GM12878 (cell line): ENCODE results near the gene SUSD1. TPM values are rescaled to one million over a fixed set of nuclear protein-coding genes. Genes with fewer than 3 reads are reported as not detected.

Experiments
- ATAC-seq: fragments of 200-7000 bp; cut with Tn5 transposase; 3 replicates; pipeline ENCODE4 v1.9.1; 2020; ENCODE audit warnings: mild to moderate bottlenecking, moderate library complexity
- BruUV-seq: library from RNA; stranded (reverse); fragments of 400-500 nt; replicated peaks from 2 replicates; lab custom pipeline; 2021; lab: Mats Ljungman, UMichigan
- CTCF ChIA-PET: fragments of 300-600 bp; sonication (Branson Sonifier 250); formaldehyde crosslinking; extraction: SDS; loops from one replicate; lab custom pipeline; 2021; ENCODE audit warnings: inconsistent platforms; lab: Yijun Ruan, JAX
- POLR2A ChIA-PET: fragments of 350-600 bp; formaldehyde crosslinking; extraction: SDS; loops from one replicate; lab custom pipeline; 2021; ENCODE audit warnings: inconsistent platforms; lab: Charles Lee
- RAD21 ChIA-PET: fragments of 300-600 bp; sonication (Branson Sonifier 250); formaldehyde crosslinking; loops from one replicate; lab custom pipeline; 2023; ENCODE audit warnings: antibody characterized with exemption; ENCODE audit not compliant: unreplicated experiment; lab: Charles Lee
- SMC1A ChIA-PET: fragments of 300-600 bp; sonication (Branson Sonifier 250); formaldehyde crosslinking; loops from one replicate; lab custom pipeline; 2023; ENCODE audit not compliant: unreplicated experiment, uncharacterized antibody; lab: Charles Lee
- DNase-seq: peaks from one replicate; pipeline ENCODE4 v3.0.0-alpha.2; 2011; ENCODE audit warnings: low read depth, low spot score
- FAIRE-seq: peaks from 3 replicates; lab custom pipeline; 2011; peaks lifted over from hg19 to GRCh38; lab: Jason Lieb, UNC
- H2AFZ ChIP-seq: 2 replicates; pipeline ENCODE4 v1.6.0; 2011; ENCODE audit warnings: low read depth, low read length, control low read depth; ENCODE audit not compliant: control insufficient read depth
- H3K27ac ChIP-seq: 2 replicates; pipeline ENCODE4 v1.5.1; 2011; ENCODE audit warnings: control low read depth; ENCODE audit not compliant: control insufficient read depth, insufficient read depth
- H3K27me3 ChIP-seq, 2 experiments: replicated peaks in 1 of 2; 2 replicates each; pipeline versions ENCODE4 v1.6.0 to v1.6.1; 2011; ENCODE audit warnings: low read length in 1 of 2; ENCODE audit not compliant: control insufficient read depth in 2 of 2, insufficient read depth in 2 of 2
- H3K36me3 ChIP-seq, 2 experiments: 2 replicates each; pipeline ENCODE4 v1.5.1; 2011; ENCODE audit warnings: low read length in 1 of 2; ENCODE audit not compliant: control insufficient read depth in 2 of 2, insufficient read depth in 2 of 2
- H3K4me1 ChIP-seq: 2 replicates; pipeline ENCODE4 v1.6.1; 2011; ENCODE audit warnings: mild to moderate bottlenecking, low read length, moderate library complexity, mixed read lengths; ENCODE audit not compliant: control insufficient read depth, insufficient read depth
- H3K4me2 ChIP-seq: 2 replicates; pipeline ENCODE4 v1.6.0; 2011; ENCODE audit warnings: control low read depth; ENCODE audit not compliant: control insufficient read depth, insufficient read depth
- H3K4me3 ChIP-seq: fragments of 200-600 bp; sonication (generic); 2 replicates; pipeline ENCODE4 v1.5.1; 2016
- H3K79me2 ChIP-seq: 2 replicates; pipeline ENCODE4 v1.6.0; 2011; ENCODE audit warnings: low read length; ENCODE audit not compliant: control insufficient read depth, insufficient read depth
- H3K9ac ChIP-seq: 2 replicates; pipeline ENCODE4 v1.8.0; 2011; ENCODE audit warnings: low read length, control low read depth, mixed read lengths; ENCODE audit not compliant: control insufficient read depth, insufficient read depth
- H3K9me3 ChIP-seq: replicated peaks from 3 replicates; pipeline ENCODE4 v1.5.1; 2011; ENCODE audit warnings: mild to moderate bottlenecking, low read length; ENCODE audit not compliant: control insufficient read depth, insufficient read depth
- H4K20me1 ChIP-seq: 2 replicates; pipeline ENCODE4 v1.6.0; 2011; ENCODE audit not compliant: control insufficient read depth, insufficient read depth
- BRCA1 ChIP-seq: IDR thresholded peaks from 2 replicates; pipeline ENCODE4 v1.6.1; 2011; ENCODE audit warnings: low read depth, low read length, improper control_type of control experiment
- CEBPB ChIP-seq, 2 experiments: fragments of 150-350 bp in 1 of 2; IDR thresholded peaks; 2 replicates each; pipeline ENCODE4 v1.6.1; 2012 to 2014; ENCODE audit warnings: low read depth in 2 of 2, low read length in 2 of 2, borderline replicate concordance in 1 of 2, inconsistent platforms in 1 of 2
- CREM ChIP-seq: IDR thresholded peaks from 2 replicates; pipeline ENCODE4 v1.6.1; 2014; ENCODE audit warnings: antibody characterized with exemption, low read depth
- KDM1A ChIP-seq: fragments of 200-600 bp; sonication (generic); IDR thresholded peaks from 2 replicates; pipeline ENCODE4 v1.6.1; 2016; ENCODE audit warnings: borderline replicate concordance
- NFYB ChIP-seq: IDR thresholded peaks from 2 replicates; pipeline ENCODE4 v1.6.1; 2011; ENCODE audit warnings: low read depth, mild to moderate bottlenecking, low read length, improper control_type of control experiment, moderate library complexity; ENCODE audit not compliant: insufficient read depth
- POLR2A ChIP-seq: IDR thresholded peaks from 2 replicates; pipeline ENCODE4 v1.6.1; 2011; ENCODE audit warnings: low read depth, mild to moderate bottlenecking, low read length
- SUZ12 ChIP-seq: fragments of 200-600 bp; sonication (generic); IDR thresholded peaks from one replicate; pipeline ENCODE4 v1.6.1; 2018; ENCODE audit warnings: antibody characterized with exemption, mild to moderate bottlenecking; ENCODE audit not compliant: unreplicated experiment
- TBL1XR1 ChIP-seq: IDR thresholded peaks from 2 replicates; pipeline ENCODE4 v1.6.1; 2012; ENCODE audit warnings: low read depth, low read length, improper control_type of control experiment
- TCF3 ChIP-seq: IDR thresholded peaks from 2 replicates; pipeline ENCODE4 v1.6.1; 2012; ENCODE audit warnings: low read depth, mild to moderate bottlenecking, low read length, borderline replicate concordance; ENCODE audit not compliant: insufficient read depth
- WGBS: methylation state at CpG from one replicate; pipeline ENCODE4 v1.1.6; 2016; ENCODE audit warnings: low lambda C conversion rate; ENCODE audit not compliant: insufficient replicate concordance, insufficient coverage; ENCODE audit errors: missing lambda C conversion rate; 5-methylcytosine and 5-hydroxymethylcytosine counted together
- in situ Hi-C: fragments of 300-500 bp; cut with MboI; formaldehyde crosslinking; loops from 9 replicates; pipeline ENCODE4 v1.14.3; 2018; ENCODE audit warnings: mixed read lengths
- intact Hi-C: fragments of 100-400 bp; cut with micrococcal nuclease; formaldehyde crosslinking; loops from one replicate; pipeline ENCODE4 v1.14.2; 2022; ENCODE audit not compliant: unreplicated experiment
- polyA plus RNA-seq, 11 experiments: library from polyadenylated mRNA; depleted of rRNA in 4 of 11; unstranded in 6 of 11; stranded (reverse) in 5 of 11; fragments of >200 nt; fragmentation: Nextera tagmentation in 4 of 11; fragmentation: Illumina TruSeq in 1 of 11; extraction: Ambion mirVana in 4 of 11; extraction: Trizol in 1 of 11; gene quantifications; 1 replicate in 1 of 11; 2 replicates in 10 of 11; pipeline versions ENCODE4 v1.2.1 to v1.2.3, GENCODE V29; 2011 to 2016; ENCODE audit warnings: inconsistent platforms in 2 of 11, missing spikeins in 2 of 11, low read depth in 1 of 11
- total RNA-seq, 4 experiments: library from RNA; depleted of rRNA in 3 of 4; stranded (reverse); fragments of >200 nt in 3 of 4; fragmentation: Illumina TruSeq in 1 of 4; extraction: Trizol in 1 of 4; gene quantifications; 2 replicates each; pipeline versions ENCODE4 v1.2.1 to v1.2.3, GENCODE V29; 2013 to 2021
- TF ChIP-seq, protein P1 (sequence below): fragments of 450-650 bp; IDR thresholded peaks from 2 replicates; pipeline ENCODE4 v1.6.1; 2018; ENCODE audit warnings: mild to moderate bottlenecking, low read depth, moderate library complexity; ENCODE audit not compliant: partially characterized antibody
- TF ChIP-seq, protein P2 (sequence below): IDR thresholded peaks from 2 replicates; pipeline ENCODE4 v1.6.1; 2012; ENCODE audit warnings: low read length, inconsistent platforms
- TF ChIP-seq, protein P3 (sequence below): IDR thresholded peaks from 2 replicates; pipeline ENCODE4 v1.6.1; 2012; ENCODE audit warnings: low read depth, low read length, improper control_type of control experiment

SUSD1 gene
- total and polyA plus RNA-seq, 10 of the 15 experiments (the other 5 are each of a cell fraction or from before 2014, with no cell fraction given), result 6.7 to 20.8 (median 13.2) TPM

GRCh38 chr9:112044186-112044585 lies 130.9 kb downstream of the SUSD1 start:
- no peak for ATAC-seq
- BruUV-seq, result no TSS peak
- Histone ChIP-seq H3K4me3 (no peak overlapping the region), H3K79me2 (no peaks in the 10 kb centered on the region), H3K4me1 (peaks cover 7% of the 10 kb centered on the region), H3K36me3 (no peaks in the 10 kb centered on the region), H3K9ac (no peak overlapping the region), H4K20me1 (no peaks in the 10 kb centered on the region), H3K27ac (no peak overlapping the region), H2AFZ (no peak overlapping the region), H3K27me3 (no peaks in the 10 kb centered on the region), H3K9me3 (peaks cover 13% of the 10 kb centered on the region), H3K4me2 (no peak overlapping the region)
- no peak for TF ChIP-seq KDM1A
- POLR2A ChIA-PET, result interaction anchor here (1.2 to 1.7 kb wide), 3 partner anchors 8 to 76 kb away, joined by 3 to 5 read pairs (median 4); no protein-coding TSS in a partner anchor
- SMC1A ChIA-PET, result interaction anchor here (0.9 to 1.5 kb wide), 4 partner anchors 10 to 285 kb away, joined by 3 to 4 read pairs (median 3); no protein-coding TSS in a partner anchor
- DNase-seq, result no peak
- CTCF ChIA-PET, result interaction anchor here (1.1 to 1.4 kb wide), 2 partner anchors 8 to 17 kb away, joined by 3 read pairs; no protein-coding TSS in a partner anchor
- in situ Hi-C loops (no loop called here), intact Hi-C loops (no loop called here)
- RAD21 ChIA-PET, result no interaction called here
- no peak for FAIRE-seq

DNA sequence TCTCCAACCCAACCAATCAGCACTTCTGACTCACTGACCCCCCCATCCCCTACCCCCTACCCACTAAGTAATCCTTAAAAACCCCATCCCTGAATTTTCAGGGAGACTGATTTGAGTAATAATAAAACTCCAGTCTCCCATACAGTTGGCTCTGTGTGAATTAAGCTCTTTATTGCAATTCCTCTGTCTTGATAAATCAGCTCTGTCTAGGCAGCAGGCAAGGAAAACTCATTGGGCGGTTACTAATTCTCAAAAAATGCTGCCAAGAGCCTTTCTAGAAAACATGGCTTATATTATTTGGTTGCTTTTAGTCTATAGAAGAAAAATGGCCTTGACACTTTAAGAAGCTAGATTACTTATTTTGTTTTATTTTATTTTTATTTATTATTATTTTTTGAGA lies 131.7 kb downstream of the SUSD1 start:
- peaks cover 12% of the 10 kb centered on the region for H3K4me1 ChIP-seq
- no peak for ATAC-seq
- no peak overlapping the region for H3K27ac ChIP-seq
- whole genome bisulfite sequencing, result 97% methylated on average over 1 of the region's 1 CpG
- ChIA-PET CTCF (interaction anchor here (1.1 to 1.4 kb wide), 2 partner anchors 8 to 18 kb away, joined by 3 read pairs; no protein-coding TSS in a partner anchor), POLR2A (interaction anchor here (1.2 to 1.4 kb wide), 2 partner anchors 9 to 75 kb away, joined by 3 to 4 read pairs; no protein-coding TSS in a partner anchor), SMC1A (interaction anchor here (1.0 to 1.6 kb wide), 2 partner anchors 8 to 31 kb away, joined by 3 to 5 read pairs; no protein-coding TSS in a partner anchor), RAD21 (no interaction called here)
- H3K4me3 ChIP-seq, result no peak overlapping the region
- no peaks in the 10 kb centered on the region for H3K36me3 ChIP-seq
- intact Hi-C loops, result no loop called here
- H2AFZ ChIP-seq, result no peak overlapping the region
- in situ Hi-C loops, result no loop called here
- BruUV-seq, result no TSS peak
- H4K20me1 ChIP-seq, result no peaks in the 10 kb centered on the region
- H3K4me2 ChIP-seq, result no peak overlapping the region
- no peak for FAIRE-seq
- H3K9me3 ChIP-seq, result peaks cover 12% of the 10 kb centered on the region
- H3K9ac ChIP-seq, result no peak overlapping the region
- DNase-seq, result no peak
- H3K27me3 ChIP-seq, result no peaks in the 10 kb centered on the region
- H3K79me2 ChIP-seq, result no peaks in the 10 kb centered on the region
- no peak for TF ChIP-seq NFYB
- TF ChIP-seq POLR2A, result no peak
- no peak for TF ChIP-seq BRCA1
- no peak for TF ChIP-seq CEBPB (IDR thresholded peaks at IDR 0.05; ENCODE audit: borderline replicate concordance in 1 of 2, low read depth in 2 of 2, low read length in 2 of 2)
- TF ChIP-seq, protein P1, sequence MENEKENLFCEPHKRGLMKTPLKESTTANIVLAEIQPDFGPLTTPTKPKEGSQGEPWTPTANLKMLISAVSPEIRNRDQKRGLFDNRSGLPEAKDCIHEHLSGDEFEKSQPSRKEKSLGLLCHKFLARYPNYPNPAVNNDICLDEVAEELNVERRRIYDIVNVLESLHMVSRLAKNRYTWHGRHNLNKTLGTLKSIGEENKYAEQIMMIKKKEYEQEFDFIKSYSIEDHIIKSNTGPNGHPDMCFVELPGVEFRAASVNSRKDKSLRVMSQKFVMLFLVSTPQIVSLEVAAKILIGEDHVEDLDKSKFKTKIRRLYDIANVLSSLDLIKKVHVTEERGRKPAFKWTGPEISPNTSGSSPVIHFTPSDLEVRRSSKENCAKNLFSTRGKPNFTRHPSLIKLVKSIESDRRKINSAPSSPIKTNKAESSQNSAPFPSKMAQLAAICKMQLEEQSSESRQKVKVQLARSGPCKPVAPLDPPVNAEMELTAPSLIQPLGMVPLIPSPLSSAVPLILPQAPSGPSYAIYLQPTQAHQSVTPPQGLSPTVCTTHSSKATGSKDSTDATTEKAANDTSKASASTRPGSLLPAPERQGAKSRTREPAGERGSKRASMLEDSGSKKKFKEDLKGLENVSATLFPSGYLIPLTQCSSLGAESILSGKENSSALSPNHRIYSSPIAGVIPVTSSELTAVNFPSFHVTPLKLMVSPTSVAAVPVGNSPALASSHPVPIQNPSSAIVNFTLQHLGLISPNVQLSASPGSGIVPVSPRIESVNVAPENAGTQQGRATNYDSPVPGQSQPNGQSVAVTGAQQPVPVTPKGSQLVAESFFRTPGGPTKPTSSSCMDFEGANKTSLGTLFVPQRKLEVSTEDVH, result no peak
- TF ChIP-seq, protein P2, sequence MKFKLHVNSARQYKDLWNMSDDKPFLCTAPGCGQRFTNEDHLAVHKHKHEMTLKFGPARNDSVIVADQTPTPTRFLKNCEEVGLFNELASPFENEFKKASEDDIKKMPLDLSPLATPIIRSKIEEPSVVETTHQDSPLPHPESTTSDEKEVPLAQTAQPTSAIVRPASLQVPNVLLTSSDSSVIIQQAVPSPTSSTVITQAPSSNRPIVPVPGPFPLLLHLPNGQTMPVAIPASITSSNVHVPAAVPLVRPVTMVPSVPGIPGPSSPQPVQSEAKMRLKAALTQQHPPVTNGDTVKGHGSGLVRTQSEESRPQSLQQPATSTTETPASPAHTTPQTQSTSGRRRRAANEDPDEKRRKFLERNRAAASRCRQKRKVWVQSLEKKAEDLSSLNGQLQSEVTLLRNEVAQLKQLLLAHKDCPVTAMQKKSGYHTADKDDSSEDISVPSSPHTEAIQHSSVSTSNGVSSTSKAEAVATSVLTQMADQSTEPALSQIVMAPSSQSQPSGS, result no peak
- no peak for TF ChIP-seq TBL1XR1
- no peak for TF ChIP-seq SUZ12
- TF ChIP-seq CREM, result no peak
- TF ChIP-seq TCF3, result no peak
- TF ChIP-seq, protein P3, sequence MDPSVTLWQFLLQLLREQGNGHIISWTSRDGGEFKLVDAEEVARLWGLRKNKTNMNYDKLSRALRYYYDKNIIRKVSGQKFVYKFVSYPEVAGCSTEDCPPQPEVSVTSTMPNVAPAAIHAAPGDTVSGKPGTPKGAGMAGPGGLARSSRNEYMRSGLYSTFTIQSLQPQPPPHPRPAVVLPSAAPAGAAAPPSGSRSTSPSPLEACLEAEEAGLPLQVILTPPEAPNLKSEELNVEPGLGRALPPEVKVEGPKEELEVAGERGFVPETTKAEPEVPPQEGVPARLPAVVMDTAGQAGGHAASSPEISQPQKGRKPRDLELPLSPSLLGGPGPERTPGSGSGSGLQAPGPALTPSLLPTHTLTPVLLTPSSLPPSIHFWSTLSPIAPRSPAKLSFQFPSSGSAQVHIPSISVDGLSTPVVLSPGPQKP, result no peak
